HG02623 (cell line): Measurements from ENCODE around the gene CTU1.

Experiments used
- ATAC-seq: cut with Tn5 transposase; IDR thresholded peaks from one replicate; pipeline ENCODE4 v1.9.1; 2021; ENCODE audit warnings: moderate library complexity; ENCODE audit not compliant: unreplicated experiment

CTU1 gene

DNA sequence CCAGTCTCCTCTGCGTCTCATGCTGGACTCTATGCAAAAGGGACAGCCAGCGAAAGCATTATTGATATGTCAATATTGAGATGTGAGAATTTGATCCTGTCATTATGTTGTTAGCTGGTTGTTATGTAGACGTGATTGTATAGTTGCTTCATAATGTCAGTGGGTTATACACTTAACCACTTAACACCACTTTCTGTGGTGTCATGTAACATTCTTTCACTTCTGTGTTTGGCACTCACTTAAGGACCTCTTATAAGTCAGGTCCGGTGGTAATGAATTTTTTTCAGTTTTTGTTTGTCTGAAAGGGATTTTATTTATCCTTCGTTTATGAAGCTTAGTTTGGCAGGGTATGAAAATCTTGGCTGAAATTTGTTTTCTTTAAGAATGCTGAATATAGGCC is 26.8 kb upstream of the CTU1 start:
- no peak for ATAC-seq

DNA sequence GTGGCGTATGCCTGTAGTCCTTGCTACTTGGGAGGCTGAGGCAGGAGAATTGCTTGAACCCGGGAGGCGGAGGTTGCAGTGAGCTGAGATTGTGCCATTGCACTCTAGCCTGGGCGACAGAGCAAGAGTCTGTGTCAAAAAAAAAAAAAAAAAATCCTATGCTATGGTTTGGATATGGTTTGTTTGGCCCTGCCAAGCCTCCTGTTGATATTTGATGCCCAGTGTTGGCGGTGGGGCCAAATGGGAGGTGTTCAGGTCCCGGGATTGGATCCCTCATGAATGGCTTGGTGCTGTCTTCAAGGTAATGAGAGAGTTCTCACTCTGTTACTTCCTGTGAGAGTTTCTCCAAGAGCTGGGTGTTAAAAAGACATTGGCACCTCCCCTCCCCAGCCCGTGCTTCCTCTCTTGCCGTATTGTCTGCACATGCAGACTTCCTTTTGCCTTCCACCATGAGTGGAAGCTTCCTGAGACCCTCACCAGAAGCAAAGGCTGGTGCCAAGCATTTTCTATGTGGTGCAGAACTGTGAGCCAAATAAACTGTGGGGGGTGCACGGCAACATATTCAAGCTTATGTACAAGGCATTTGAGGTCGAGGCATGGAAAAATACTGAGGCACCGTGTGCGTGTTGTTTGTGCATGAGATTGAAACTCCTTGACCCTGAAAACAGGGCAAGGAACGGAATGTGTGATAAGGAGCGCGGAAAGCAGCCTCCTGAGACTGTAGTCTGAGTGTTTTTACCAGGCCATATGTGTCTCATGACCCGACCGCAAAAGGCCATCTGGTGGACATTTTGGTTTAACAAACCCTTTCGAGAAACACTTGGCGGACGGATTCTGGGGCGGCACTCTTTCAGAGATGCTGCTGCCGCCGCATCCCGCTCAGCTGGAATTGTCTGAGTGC is 23.8 kb upstream of the CTU1 start:
- ATAC-seq: no peak

DNA sequence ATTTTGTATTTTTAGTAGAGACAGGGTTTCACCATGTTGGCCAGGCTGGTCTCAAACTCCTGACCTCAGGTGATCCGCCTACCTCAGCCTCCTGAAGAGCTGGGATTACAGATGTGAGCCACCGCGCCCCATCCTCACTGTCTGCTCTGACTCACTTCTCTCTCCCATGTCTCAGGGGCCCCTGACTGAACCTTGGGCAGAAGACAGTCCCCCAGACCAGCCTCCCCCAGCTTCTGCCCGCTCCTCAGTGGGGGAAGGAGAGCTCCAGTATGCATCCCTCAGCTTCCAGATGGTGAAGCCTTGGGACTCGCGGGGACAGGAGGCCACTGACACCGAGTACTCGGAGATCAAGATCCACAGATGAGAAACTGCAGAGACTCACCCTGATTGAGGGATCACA is 21.5 kb upstream of the CTU1 start:
- ATAC-seq: no peak

DNA sequence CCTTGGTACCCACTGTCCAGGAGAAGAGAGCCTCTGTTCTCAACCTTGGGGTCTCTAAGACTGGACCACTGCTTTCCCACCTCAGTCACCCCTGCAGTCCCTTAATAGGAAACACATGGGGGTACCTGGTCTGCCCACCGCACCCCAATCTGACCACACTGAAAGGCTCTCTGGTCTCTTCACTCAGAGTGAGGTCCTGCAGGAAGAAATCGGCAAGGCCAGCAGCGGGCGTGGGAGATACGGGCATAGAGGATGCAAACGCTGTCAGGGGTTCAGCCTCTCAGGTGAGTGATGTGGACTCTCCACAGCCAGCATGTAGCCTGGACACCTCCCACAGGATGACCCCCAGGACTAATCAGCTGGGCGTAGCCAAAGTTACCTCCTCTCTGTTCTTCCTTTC is 20.0 kb upstream of the CTU1 start:
- no peak for ATAC-seq

DNA sequence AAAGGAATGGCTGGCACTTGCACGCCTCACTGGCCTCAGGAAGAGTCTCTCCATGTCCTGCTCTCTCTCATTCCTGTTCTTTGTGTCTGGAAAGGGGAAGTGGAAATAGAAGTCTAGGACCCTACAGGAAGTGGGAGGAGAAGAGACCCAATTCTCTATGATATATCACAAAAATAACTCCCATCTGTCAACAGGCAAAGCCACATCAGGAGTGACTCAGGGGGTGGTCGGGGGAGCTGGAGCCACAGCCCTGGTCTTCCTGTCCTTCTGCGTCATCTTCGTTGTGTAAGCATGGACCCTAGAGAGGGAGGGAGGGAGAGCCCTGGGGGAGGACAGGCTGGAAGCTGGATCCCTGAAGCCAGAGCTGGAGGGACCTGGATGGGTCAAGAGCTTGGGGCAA is 19.5 kb upstream of the CTU1 start:
- no peak for ATAC-seq

DNA sequence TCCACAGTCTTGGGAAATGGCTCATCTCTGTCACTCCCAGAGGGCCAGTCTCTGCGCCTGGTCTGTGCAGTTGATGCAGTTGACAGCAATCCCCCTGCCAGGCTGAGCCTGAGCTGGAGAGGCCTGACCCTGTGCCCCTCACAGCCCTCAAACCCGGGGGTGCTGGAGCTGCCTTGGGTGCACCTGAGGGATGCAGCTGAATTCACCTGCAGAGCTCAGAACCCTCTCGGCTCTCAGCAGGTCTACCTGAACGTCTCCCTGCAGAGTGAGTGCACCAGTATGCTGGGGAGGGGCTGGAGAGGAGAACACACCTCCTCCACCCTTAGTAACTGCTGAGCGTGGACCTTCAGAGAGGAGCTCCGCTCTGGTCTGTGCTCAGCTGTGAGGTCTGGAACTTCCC is 18.8 kb upstream of the CTU1 start:
- ATAC-seq: no peak

DNA sequence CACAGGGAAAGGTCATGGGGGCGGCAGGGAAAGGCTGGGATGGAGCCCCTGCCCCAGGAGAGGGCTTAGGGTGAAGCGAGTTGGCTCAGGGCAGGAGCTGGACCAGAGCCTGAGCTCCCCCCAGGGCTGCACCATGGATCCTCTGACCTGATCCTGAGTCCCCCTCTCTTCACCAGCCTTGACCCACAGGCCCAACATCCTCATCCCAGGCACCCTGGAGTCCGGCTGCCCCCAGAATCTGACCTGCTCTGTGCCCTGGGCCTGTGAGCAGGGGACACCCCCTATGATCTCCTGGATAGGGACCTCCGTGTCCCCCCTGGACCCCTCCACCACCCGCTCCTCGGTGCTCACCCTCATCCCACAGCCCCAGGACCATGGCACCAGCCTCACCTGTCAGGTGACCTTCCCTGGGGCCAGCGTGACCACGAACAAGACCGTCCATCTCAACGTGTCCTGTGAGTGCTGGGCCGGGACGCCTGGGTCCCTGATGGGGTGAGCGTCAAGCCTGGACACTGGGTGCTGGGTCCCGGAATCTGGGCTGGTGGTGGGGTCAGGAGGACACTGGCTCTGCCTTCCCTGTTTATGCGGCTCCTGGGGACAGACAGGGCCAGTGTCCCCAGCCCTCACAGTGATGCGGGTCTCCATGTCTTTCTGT is 17.3 kb upstream of the CTU1 start:
- no peak for ATAC-seq

DNA sequence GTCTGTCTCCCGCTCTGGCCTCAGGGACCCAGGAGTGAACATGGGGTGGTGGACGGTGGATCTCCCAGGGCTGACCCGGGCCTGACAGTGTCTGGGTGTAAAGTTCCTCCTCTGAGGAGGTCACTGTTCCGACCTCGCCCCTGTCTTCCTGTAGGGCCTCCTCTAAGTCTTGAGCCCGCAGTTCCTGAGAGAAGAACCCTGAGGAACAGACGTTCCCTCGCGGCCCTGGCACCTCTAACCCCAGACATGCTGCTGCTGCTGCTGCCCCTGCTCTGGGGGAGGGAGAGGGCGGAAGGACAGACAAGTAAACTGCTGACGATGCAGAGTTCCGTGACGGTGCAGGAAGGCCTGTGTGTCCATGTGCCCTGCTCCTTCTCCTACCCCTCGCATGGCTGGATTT is 16.5 kb upstream of the CTU1 start, which contains the start of gene SIGLEC9:
Gene SIGLEC9, plus strand, starts transcription at position 178 of the 400 bp plus-strand sequence. Its CDS starts 69 bp downstream, at position 247.
- no peak for ATAC-seq

DNA sequence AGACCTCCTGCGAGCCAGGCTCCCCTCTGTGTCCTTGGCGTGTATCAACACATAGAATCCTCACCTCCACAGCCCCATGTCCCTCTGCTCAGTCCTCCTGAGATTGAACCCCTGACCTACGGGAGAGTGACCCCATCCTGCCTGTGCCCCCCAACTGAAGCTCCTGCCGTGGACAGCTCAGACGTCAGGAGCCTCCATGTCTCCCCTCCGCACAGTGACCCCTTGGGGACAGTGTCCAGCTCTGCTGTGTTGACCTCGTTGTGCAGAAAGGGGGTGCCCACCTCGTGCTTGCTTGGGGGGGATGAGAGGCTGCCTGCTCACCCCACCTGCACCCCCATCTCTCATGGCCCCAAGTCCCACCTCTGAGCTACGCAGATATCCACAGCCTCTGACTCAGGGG is 16.0 kb upstream of the CTU1 start:
- no peak for ATAC-seq

DNA sequence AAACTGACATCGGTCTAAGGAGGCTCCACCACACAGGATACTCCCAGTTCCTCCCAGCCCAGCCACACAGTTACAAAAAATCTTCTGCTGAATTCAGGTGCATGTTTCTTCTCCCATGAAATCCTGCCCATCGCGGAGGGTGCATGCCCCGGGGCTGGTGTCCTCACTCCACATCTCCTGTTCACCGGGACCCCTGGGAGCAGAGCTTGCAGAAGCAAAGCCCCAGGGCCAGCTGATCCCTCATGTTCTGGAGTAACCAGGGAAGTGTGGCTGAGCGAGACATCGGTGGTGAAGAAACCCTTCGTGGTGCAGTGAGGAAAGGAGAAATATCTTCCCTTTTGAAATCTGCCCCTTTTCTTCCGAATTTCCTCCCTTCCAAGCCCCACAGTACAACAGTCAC is 15.6 kb upstream of the CTU1 start:
- no peak for ATAC-seq

DNA sequence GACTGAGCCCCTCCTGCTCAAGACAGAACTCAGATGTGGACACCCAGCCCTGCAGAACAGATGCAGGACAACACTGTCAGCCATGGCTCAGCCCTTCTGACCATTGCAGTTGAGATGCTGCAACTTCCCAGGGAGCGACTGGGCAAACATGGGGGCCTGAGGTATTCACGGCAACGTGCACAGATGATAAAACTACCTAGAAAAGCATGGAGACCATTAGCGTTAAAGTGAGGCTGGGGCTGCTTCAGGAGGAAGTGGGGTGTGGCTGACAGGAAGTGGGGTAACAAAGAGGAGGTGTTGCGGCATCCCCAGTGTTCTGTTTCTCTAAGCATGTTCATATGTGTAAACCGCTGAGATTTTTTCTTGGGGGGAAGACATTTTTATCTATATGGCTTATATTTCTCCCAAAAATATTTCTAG is 15.2 kb upstream of the CTU1 start:
- no peak for ATAC-seq

DNA sequence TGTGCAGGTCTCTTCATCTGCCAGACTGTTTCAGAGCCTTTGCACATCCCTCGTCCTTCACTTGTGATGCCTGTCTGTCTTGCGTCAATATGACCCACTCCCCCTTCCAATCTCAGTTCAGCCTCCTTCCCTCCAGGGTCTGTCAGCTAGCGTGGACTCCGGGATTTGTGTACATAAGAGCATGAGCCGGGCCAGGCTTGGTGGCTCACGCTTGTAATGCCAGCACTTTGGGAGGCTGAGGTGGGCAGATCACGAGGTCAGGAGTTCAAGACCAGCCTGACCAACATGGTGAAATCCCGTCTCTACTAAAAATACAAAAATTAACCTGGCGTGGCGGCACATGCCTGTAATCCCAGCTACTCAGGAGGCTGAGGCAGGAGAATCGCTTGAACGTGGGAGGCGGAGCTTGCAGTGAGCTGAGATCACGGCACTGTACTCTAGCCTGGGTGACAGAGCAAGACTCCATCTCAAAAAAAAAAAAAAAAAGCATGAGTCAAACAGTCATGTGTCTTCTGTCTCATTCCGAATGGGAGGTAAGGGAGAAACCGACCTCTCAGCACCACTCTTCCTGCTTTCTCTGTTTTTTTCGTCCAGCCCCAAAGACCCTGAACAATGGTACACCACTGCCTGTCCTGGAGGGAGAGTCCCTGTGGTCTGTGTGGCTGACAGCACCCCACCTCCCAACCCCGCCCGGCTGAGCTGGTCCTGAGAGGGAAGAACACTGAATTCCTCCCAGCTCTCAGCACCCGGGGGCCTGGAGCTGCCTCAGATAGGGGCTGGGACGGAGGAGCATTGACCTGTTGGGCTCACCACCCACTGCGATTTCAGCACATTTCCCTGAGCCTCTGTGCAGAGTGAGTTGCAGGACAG is 14.1 kb upstream of the CTU1 start:
- no peak for ATAC-seq

DNA sequence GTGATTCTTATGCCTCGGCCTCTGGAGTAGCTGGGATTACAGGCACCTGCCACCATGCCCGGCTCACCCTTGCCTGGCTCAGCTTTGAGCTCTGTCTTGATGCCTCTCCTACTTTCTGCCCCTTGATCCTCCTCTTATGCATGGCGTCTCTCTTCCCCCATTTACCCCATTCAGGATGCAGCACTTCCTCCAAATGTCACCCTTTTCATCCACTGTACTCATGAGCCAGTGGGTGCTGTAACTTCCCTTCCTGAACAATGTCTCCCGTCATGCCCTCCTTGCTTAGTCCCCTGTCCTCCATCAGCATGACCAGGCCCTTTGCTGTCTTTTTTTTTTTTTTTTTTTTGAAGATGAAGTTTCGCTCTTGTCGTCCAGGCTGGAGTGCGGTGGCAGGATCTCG is 13.0 kb upstream of the CTU1 start:
- ATAC-seq: no peak

DNA sequence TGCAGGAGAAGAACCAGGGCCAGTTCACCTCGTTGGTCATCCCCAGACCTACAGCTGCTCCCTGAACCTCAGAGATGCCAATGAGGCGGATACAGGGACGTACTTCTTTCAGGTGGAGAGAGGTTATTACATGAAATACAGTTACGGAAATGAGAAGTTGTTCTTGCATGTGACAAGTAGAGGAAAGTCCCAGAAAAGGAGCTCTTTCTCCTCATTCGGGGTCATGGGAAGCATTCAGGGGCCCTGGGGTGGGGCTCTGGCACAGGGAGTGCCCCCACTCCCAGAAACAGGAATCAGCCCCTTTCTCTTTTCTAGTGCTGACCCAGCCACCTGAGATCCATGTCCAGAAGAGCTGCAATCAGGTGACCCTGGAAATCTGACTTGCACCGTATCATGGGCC is 12.0 kb upstream of the CTU1 start:
- ATAC-seq: no peak

DNA sequence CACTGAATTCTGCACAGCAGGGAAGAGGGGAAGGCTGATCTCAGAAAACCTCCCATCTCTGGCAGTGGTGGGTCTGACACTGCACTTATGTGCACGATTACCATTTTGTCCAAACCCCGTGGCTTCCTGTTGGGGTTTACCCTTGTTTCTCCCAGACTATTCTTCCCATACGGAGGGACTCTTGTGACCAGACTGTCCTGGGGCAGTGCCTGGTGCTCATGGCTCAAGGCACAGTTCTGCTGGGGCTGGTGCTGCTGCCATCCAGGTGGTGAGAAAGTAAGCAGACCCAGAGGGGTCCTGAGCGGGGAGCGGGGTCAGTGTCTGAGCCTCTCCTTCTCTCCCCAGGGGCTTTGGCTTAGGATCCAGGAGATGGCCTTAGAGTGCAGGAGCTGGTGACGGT is 11.4 kb upstream of the CTU1 start:
- ATAC-seq: no peak

DNA sequence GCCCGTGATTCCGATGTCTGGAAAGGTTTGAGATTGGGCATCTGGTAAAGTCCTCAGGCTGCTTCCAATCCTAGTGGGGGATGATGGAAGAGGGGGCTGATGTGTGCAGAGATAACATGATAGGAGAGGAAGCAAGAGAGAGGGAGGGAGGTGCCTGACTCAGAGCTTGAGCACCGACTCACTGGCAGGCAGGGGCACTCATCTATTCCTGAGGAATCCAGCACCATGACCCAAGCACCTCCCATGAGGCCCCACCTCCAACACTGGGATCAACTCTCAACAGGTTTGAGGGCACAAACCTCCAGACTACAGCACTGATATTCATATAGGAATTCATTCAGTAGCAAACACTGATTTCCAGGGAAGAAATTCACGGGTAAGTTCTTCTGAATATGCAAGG is 10.9 kb upstream of the CTU1 start:
- no peak for ATAC-seq

DNA sequence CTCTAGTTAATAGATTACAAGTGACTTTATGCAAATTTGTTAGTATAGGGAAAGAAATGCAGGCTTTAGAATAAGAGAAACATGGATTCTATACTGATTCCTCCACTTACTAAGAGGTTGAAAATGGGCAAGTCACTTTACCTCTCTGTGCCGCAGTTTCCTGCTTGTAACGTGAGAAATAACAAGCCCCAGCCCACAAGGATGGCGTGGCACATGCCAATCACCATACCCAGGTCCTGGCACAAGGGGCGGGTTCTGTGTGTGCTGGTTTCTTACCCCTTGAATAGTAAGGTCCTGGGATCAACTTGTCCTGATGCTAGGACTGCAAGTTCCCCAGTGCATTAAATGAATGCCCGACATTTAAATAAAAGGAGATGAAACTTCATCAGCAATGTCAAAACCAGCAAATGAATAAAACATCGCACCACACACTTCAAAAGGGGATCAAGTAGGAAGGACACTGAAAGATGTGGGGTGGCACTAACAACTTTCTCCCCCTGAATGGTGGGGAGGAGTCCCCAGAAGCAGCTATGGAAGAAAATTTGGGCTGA is 8.6 kb upstream of the CTU1 start:
- ATAC-seq: no peak

DNA sequence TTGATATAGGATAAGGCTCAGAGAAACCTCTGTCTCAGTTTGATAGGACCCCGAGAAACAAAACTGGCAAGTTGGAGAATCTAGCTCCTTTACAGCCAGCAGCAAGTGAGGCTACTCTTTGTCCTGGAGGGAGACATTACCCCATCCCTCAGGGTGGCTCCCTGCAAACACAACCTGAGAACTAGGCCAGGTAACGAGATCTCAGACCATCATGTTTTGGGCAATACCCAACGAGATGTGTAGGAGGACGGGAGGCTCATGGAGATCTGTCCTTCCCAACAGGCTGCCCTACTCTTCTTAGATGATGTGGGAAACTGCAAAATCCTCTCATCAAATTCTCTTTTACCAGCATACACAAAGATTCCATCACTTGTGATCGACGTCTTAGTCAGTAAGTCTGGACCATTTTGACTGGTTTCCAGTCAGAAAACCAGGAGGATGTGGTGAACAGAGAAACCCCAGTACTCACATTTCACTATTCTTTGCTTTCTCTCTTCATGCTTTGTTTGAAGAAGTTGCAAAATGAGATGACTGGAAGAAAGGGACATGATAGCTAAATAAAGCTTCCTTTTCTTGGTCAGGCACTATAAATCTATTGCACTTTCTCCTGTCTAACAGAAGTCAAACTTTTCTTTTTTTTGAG is 6.0 kb upstream of the CTU1 start:
- no peak for ATAC-seq

DNA sequence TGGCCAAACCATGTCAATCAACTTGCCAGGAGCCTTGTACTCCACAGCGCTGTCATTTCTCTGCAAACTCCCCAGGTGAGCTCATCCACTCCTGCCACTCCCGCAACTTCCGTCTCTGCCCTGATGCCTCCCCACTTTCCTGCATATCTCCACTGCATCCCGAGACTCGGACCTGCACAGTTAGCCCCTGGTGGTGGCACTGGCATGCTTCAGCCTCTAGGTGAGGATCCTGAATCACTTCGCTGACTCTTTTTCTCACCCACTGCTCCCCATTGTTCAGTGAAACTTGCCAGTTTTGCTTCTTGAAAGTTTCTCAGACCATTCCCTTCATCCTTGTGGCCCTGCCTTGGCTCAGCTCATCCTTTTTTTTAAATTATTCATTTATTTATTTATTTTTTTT is 3.4 kb upstream of the CTU1 start:
- ATAC-seq: no peak

DNA sequence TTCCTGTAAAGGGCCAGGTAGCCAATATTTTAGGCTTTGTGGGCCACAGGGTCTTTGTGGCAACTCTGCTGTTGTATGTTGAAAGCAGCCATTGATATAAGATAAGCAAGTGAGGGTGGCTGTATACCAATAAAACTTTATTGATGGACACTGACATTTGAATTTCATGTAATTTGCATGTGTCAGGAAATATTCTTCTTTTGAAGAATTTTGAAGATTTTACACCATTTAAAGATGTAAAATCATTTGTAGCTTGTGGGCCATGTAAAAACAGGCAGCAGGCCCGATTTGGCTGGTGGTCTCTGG is 2.4 kb upstream of the CTU1 start:
- no peak for ATAC-seq

DNA sequence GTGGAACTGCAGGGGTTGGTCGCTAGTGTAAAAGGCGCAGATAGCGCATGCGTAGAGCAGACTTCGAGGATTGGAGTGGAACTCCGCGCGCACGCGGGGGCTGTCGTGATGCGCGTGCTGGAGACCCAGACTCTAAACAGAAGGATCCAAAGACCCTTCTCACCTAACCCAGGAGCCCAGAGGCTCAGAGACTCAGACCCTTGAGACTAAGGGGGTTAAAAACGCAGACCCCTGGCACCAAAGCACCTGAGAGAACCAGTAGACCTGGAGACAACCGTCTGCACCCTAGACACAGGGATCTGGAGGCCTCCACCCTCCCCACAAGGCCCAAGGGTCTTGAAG is 567 bp upstream of the CTU1 start:
- ATAC-seq: peak; percentile 29
